ENCODE data around the gene CHMP6. TPM values are rescaled to one million over a fixed set of nuclear protein-coding genes. Genes with fewer than 3 reads are reported as not detected.

Gene CHMP6
- total RNA-seq, 4 donors from 2014 or later, result 19.8 to 36.7 (median 26.1) TPM

DNA sequence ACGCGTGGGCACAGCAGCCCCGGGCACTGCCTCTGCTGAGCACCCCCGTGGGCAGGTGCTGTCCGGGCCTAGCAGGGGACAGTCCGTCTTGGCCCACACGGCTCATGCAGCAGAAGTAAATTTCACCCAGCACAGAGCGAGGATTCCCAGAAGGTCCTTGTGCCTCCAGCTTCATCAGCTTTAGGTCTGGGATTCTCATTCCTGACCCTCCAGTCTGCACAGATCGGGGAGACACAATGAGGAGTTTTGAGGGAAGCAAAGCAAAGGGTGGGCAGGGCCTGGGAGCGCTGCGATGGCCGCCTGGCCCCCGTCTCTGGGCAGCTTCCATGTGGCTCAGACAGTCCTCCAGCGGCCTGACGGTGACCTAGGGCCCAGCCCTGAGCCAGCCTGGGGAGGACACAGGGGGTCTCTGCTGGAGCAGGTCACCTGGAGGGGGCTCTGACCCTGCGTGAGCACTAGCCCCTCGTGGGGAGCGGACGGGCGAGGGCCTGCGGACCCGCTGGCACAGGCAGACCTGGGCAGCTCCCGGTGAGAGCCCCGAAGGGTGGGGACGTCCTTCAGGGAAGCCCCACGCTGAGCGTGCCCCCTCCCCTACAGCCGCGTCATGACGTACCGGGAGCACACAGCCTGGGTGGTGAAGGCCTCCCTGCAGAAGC lies 30.7 kb upstream of the CHMP6 start:
- WGBS, 2 donors, result 86 to 95% methylated on average over 24 to 26 of the region's 31 CpGs
- intact Hi-C loops (cut with DNase I; ENCODE audit: low total_unique reads), result loop anchor here (10.0 kb wide), 1 partner anchor 96 kb away; no protein-coding TSS in a partner anchor
- DNase-seq (ENCODE audit: low spot score in 2 of 2), result no peak
- no peak overlapping the region for H3K4me3 ChIP-seq (ENCODE audit: low read depth, poor library complexity, severe bottlenecking)
- TF ChIP-seq POLR2A (IDR thresholded peaks at IDR 0.05), result no peak
- TF ChIP-seq, protein P1, sequence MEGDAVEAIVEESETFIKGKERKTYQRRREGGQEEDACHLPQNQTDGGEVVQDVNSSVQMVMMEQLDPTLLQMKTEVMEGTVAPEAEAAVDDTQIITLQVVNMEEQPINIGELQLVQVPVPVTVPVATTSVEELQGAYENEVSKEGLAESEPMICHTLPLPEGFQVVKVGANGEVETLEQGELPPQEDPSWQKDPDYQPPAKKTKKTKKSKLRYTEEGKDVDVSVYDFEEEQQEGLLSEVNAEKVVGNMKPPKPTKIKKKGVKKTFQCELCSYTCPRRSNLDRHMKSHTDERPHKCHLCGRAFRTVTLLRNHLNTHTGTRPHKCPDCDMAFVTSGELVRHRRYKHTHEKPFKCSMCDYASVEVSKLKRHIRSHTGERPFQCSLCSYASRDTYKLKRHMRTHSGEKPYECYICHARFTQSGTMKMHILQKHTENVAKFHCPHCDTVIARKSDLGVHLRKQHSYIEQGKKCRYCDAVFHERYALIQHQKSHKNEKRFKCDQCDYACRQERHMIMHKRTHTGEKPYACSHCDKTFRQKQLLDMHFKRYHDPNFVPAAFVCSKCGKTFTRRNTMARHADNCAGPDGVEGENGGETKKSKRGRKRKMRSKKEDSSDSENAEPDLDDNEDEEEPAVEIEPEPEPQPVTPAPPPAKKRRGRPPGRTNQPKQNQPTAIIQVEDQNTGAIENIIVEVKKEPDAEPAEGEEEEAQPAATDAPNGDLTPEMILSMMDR (IDR thresholded peaks at IDR 0.05), result no peak

DNA sequence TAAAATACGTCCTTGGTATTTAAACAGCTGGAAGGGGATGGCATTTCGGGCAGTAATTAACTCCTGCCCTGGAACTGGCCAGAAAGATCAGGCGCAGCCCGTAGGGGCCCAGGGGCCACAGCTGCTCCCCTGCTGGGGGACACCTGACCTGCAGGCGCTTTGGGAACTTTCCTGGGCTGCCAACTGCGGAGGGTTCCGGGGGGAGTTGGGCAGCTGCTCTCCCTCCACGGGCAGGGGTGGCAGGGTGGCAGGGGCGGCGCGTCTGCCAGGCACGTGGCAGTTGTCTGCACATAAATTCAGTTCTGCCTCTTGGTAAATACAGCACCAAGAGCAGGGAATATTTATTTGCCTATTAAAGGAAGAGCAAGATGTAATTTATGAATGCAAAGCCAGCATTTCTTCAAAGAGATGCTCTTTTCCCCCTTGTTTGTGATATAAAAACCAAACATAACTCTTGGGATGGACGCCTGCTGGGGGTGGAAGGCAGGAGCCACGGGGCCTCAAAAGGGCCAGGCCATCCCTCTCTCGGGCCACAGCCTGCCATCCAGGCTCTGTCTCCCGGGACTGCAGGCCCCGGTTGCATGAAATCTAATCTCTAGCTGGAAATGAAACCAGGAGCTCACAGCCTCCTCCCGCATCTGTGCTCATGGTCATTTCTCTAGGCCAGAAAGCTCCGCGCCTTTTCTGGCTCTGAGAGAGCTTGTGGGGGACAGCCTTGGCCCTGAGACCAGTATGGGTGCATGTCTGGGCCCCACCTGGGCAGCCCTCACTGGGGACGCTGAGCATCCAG lies 29.9 kb upstream of the CHMP6 start:
- TF ChIP-seq, protein P1 (IDR thresholded peaks at IDR 0.05), result no peak
- no peak for TF ChIP-seq POLR2A (IDR thresholded peaks at IDR 0.05)
- no peak overlapping the region for H3K4me3 ChIP-seq (ENCODE audit: low read depth, poor library complexity, severe bottlenecking)
- WGBS, 2 donors, result 89 to 91% methylated on average over 19 to 21 of the region's 21 CpGs
- no peak for DNase-seq (ENCODE audit: low spot score in 2 of 2)
- intact Hi-C loops (cut with DNase I; ENCODE audit: low total_unique reads), result loop anchor here (10.0 kb wide), 1 partner anchor 97 kb away; no protein-coding TSS in a partner anchor

DNA sequence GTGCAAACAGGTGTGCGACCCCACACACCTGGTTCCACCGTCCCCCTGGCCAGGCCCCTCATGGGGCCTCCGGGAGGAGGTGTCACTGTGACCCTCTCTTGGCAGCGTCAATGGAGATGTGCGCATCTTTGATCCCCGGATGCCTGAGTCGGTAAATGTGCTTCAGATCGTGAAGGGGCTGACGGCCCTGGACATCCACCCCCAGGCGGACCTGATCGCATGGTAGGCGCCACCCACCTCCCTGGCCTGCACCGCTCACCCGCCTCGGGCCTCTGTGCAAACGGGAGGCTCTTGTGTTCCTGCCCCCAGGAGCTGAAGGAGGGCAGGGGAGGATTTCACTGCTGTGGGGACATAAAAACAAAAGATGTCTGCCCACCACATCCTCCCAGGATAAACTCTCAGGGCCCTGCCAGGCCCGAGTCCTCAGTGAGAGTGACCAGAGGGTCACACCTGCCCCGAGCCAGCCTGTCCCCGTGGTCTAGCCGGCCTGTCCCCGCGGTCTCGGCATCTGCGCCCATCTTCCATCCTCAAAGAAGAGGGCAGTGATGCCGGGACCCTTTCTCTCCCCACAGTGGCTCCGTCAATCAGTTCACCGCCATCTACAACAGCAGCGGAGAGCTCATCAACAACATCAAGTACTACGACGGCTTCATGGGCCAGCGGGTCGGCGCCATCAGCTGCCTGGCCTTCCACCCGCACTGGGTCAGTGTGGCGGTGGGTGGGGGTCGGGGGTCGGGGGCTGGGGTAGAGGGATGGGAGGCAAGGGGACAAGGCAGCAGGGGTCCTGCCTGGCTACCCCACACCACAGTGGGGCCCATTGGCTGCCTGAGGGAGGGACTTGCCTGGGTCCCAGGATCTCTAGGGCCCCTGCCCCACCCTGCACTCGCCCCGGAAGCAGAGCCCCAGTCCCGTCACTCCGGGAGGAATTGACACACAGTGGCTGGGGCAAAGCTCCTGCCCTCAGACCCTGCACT lies 29.0 kb upstream of the CHMP6 start:
- no peak for DNase-seq (ENCODE audit: low spot score in 2 of 2)
- H3K4me3 ChIP-seq (ENCODE audit: low read depth, poor library complexity, severe bottlenecking), result no peak overlapping the region
- 92 to 95% methylated on average over 33 to 41 of the region's 41 CpGs for WGBS, 2 donors
- intact Hi-C loops (cut with DNase I; ENCODE audit: low total_unique reads), result loop anchor here (10.0 kb wide), 1 partner anchor 98 kb away; no protein-coding TSS in a partner anchor
- TF ChIP-seq, protein P1 (IDR thresholded peaks at IDR 0.05), result no peak
- no peak for TF ChIP-seq POLR2A (IDR thresholded peaks at IDR 0.05)

DNA sequence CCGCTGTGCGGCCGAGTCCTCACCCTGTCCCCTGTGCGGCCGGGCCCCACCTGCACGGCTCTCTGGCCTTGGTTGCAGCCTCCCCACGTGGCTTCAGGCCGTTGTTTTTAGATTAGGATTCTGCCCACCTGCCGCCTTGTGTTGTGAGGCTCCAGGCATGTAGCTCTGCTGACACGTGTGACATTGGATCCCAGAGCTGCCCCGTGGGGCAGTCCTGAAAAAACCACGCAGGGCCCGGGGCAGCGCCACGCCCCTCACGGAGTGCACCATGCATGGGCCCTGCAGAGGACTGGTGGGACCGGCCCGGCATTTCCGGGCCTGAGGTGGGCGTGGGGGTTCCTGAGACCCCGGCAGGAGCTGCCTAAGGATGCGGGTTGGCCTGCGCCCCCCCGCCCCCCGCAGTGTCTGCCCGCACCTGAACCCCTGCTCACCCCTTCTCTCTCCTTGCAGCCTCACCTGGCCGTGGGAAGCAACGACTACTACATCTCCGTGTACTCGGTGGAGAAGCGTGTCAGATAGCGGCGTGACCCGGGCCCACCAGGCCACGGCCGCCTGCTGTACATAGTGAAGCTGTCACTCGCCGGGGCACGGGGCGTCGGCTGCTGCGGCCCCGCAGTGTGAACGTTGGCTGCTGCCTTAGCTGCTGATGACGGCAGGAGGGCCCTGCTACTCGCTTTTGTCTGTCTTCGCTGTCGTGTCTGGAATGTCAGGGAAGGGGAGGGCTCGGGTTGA lies 27.7 kb upstream of the CHMP6 start:
- TF ChIP-seq, protein P1 (IDR thresholded peaks at IDR 0.05), result no peak
- TF ChIP-seq POLR2A (IDR thresholded peaks at IDR 0.05), result no peak
- no peak overlapping the region for H3K4me3 ChIP-seq (ENCODE audit: low read depth, poor library complexity, severe bottlenecking)
- intact Hi-C loops (cut with DNase I; ENCODE audit: low total_unique reads), result loop anchor here (10.0 kb wide), 1 partner anchor 99 kb away; no protein-coding TSS in a partner anchor
- no peak for DNase-seq (ENCODE audit: low spot score in 2 of 2)
- 86 to 90% methylated on average over 39 to 43 of the region's 49 CpGs for WGBS, 2 donors

DNA sequence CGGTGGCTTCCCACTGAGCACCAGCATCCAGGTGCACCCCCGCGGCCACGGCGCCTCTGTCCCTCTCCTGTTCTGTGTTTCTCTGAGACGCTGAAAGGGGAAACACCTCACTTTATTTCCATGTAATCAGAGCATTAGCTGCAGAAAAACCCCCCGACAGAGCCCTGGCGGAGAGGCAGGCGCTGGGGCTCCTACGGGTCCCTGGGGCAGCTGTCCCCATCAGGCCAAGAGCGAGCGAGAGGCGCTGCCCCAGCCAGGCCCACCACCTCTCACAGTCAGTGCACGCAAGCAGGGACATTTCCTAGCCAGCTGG lies 27.1 kb upstream of the CHMP6 start:
- 86 to 91% methylated on average over 14 of the region's 14 CpGs for WGBS, 2 donors
- no peak for DNase-seq (ENCODE audit: low spot score in 2 of 2)
- no peak for TF ChIP-seq POLR2A (IDR thresholded peaks at IDR 0.05)
- TF ChIP-seq, protein P1 (IDR thresholded peaks at IDR 0.05), result no peak
- H3K4me3 ChIP-seq (ENCODE audit: low read depth, poor library complexity, severe bottlenecking), result no peak overlapping the region
- intact Hi-C loops (cut with DNase I; ENCODE audit: low total_unique reads), result loop anchor here (10.0 kb wide), 1 partner anchor 100 kb away; no protein-coding TSS in a partner anchor

All from lower leg skin (tissue), 4 donors.